BJ (cell line): Measurements from ENCODE around the gene CCDC122. TPM values are rescaled to one million over a fixed set of nuclear protein-coding genes. Genes with fewer than 3 reads are reported as not detected.

Experiments
- CTCF ChIA-PET: fragments of 350-600 bp; formaldehyde crosslinking; extraction: SDS; loops from one replicate; lab custom pipeline; 2021; ENCODE audit warnings: antibody characterized with exemption, inconsistent platforms; lab: Yijun Ruan, JAX
- POLR2A ChIA-PET: fragments of 300-600 bp; sonication (Branson Sonifier 250); formaldehyde crosslinking; extraction: SDS; loops from one replicate; lab custom pipeline; 2021; ENCODE audit warnings: antibody characterized with exemption; lab: Charles Lee
- DNase-seq: peaks from one replicate; pipeline ENCODE4 v3.0.0-alpha.2; 2011; ENCODE audit warnings: low read depth
- H3K27me3 ChIP-seq: 2 replicates; pipeline ENCODE4 v1.6.0; 2011; ENCODE audit warnings: low read length; ENCODE audit not compliant: control insufficient read depth, insufficient read depth
- H3K36me3 ChIP-seq: 2 replicates; pipeline ENCODE4 v1.5.1; 2011; ENCODE audit warnings: low read length; ENCODE audit not compliant: control insufficient read depth, insufficient read depth
- H3K4me3 ChIP-seq: 2 replicates; pipeline ENCODE4 v1.5.1; 2011; ENCODE audit warnings: low read depth, mild to moderate bottlenecking, control low read depth, low read length
- CTCF ChIP-seq: IDR thresholded peaks from 2 replicates; pipeline ENCODE4 v1.5.1; 2011; ENCODE audit warnings: low read depth, mild to moderate bottlenecking, control low read depth, inconsistent platforms, low read length, moderate library complexity; ENCODE audit not compliant: insufficient read depth
- polyA plus RNA-seq: library from polyadenylated mRNA; depleted of rRNA; stranded (reverse); fragments of >200 nt; gene quantifications from 2 replicates; pipeline ENCODE4 v1.2.3, GENCODE V29; 2011

Gene CCDC122
- polyA plus RNA-seq, 1 experiment = 0.67 TPM

- no peak for TF ChIP-seq CTCF
- Histone ChIP-seq H3K4me3 (no peak overlapping the region), H3K36me3 (no peaks in the 10 kb centered on the region), H3K27me3 (no peaks in the 10 kb centered on the region)
- ChIA-PET CTCF (interaction anchor here (1.3 to 1.4 kb wide), 2 partner anchors 10 to 88 kb away, joined by 3 to 4 read pairs; no protein-coding TSS in a partner anchor), POLR2A (no interaction called here)
- no peak for DNase-seq
These were observed 4.7 kb upstream of the CCDC122 start for GRCh38 chr13:43884222-43884621.

GRCh38 chr13:43883631-43884030 is 4.1 kb upstream of the CCDC122 start:
- ChIA-PET CTCF (interaction anchor here (1.3 to 1.4 kb wide), 2 partner anchors 11 to 87 kb away, joined by 3 to 4 read pairs; no protein-coding TSS in a partner anchor), POLR2A (no interaction called here)
- no peak for DNase-seq
- Histone ChIP-seq H3K4me3 (no peak overlapping the region), H3K27me3 (no peaks in the 10 kb centered on the region), H3K36me3 (no peaks in the 10 kb centered on the region)
- no peak for TF ChIP-seq CTCF

GRCh38 chr13:43881580-43881979 is 2.0 kb upstream of the CCDC122 start:
- Histone ChIP-seq H3K4me3 (no peak overlapping the region), H3K36me3 (no peaks in the 10 kb centered on the region), H3K27me3 (no peaks in the 10 kb centered on the region)
- no peak for TF ChIP-seq CTCF
- ChIA-PET CTCF (no interaction called here), POLR2A (no interaction called here)
- no peak for DNase-seq

- Histone ChIP-seq H3K4me3 (no peak overlapping the region), H3K36me3 (no peaks in the 10 kb centered on the region), H3K27me3 (no peaks in the 10 kb centered on the region)
- no peak for TF ChIP-seq CTCF
- ChIA-PET CTCF (interaction anchor here (0.6 kb wide), 1 partner anchor 675 kb away, joined by 3 read pairs; no protein-coding TSS in a partner anchor), POLR2A (no interaction called here)
- no peak for DNase-seq
These were observed 1.4 kb upstream of the CCDC122 start for GRCh38 chr13:43880926-43881325.

GRCh38 chr13:43880214-43880855 is 795 bp upstream of the CCDC122 start:
- POLR2A ChIA-PET = no interaction called here
- CTCF ChIA-PET = interaction anchor here (0.6 to 1.9 kb wide), 3 partner anchors 25 to 793 kb away, joined by 3 to 5 read pairs (median 3); no protein-coding TSS in a partner anchor
- peak overlapping the region; percentile 90 for H3K4me3 ChIP-seq
- no peaks in the 10 kb centered on the region for H3K27me3 ChIP-seq
- no peaks in the 10 kb centered on the region for H3K36me3 ChIP-seq
- no peak for DNase-seq
- no peak for TF ChIP-seq CTCF
